ENCODE results near the gene CARD19.

CARD19 gene

DNA sequence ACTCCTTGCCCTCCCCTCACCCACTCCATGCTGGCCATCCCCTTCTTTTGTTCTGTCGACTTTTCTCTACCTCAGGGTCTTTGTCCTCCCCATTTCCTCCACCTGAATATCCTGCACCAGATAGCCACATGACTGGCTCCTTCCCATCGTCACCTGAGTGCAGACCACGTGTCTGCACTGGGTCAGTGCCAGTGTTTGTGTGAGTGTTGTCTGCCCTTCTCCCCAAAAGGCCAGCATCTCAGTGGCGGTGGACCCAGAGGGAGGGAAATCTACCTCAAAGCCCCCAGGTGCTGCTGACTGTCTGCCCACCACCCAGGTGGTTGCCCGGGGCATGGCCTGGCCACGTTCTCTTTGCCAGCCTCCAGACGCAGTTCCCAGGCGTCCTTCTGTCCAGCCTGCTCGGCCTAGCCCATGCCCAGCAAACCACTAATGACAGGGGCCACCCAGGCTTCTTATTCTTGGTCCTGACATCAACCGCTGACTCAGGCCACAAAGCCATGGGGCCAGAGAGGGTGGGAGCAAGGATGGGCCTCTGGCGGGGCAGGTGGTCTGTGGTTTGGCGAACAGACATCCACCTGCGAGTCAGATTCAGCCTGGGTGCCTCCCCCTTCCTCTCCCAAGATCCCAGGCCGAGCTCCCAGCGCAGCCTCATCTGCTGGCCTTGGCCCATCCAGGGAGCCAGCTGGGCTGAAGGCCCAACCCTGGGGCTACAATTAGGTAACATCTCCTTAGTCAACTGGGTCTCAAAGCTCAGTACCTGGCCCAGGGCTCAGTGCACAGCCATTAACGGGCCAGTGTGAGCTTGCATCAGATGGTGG, 43.6 kb downstream of the CARD19 start:
- Histone ChIP-seq H3K9me3 (ENCODE audit: control insufficient read depth, insufficient read depth, low read depth, low read length) (no peaks in the 10 kb centered on the region), H3K27ac (ENCODE audit: extremely low read depth, low read depth, low read length) (no peak overlapping the region), H3K36me3 (ENCODE audit: control insufficient read depth in 2 of 2, insufficient read depth in 1 of 2, low read length in 2 of 2) (no peaks in the 10 kb centered on the region), H3K4me3 (ENCODE audit: low read depth, low read length) (no peak overlapping the region), H3K4me1 (ENCODE audit: control insufficient read depth, insufficient read depth, low read length) (no peaks in the 10 kb centered on the region)
- POLR2A ChIA-PET, result no interaction called here
- TF ChIP-seq ZNF624 (tag by site-specific recombination; IDR thresholded peaks at IDR 0.05) (no peak), ZFP69B (tag by site-specific recombination; IDR thresholded peaks at IDR 0.05) (no peak), TRIM28 (IDR thresholded peaks at IDR 0.05; ENCODE audit: borderline replicate concordance, low read length) (no peak), ZNF529 (tag by site-specific recombination; IDR thresholded peaks at IDR 0.05; ENCODE audit: insufficient replicate concordance) (no peak), ZNF394 (tag by site-specific recombination; IDR thresholded peaks at IDR 0.05; ENCODE audit: borderline replicate concordance) (no peak), ZNF792 (tag by site-specific recombination; IDR thresholded peaks at IDR 0.05) (no peak), KLF16 (tag by site-specific recombination; IDR thresholded peaks at IDR 0.05) (no peak), ZNF404 (tag by site-specific recombination; IDR thresholded peaks at IDR 0.05) (no peak), KLF1 (tag by site-specific recombination; IDR thresholded peaks at IDR 0.05) (no peak)
- TF ChIP-seq, protein P1, sequence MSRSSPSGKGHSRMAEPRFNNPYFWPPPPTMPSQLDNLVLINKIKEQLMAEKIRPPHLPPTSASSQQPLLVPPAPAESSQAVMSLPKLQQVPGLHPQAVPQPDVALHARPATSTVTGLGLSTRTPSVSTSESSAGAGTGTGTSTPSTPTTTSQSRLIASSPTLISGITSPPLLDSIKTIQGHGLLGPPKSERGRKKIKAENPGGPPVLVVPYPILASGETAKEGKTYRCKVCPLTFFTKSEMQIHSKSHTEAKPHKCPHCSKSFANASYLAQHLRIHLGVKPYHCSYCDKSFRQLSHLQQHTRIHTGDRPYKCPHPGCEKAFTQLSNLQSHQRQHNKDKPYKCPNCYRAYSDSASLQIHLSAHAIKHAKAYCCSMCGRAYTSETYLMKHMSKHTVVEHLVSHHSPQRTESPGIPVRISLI (tag by site-specific recombination; IDR thresholded peaks at IDR 0.05), result no peak
- TF ChIP-seq, protein P2, sequence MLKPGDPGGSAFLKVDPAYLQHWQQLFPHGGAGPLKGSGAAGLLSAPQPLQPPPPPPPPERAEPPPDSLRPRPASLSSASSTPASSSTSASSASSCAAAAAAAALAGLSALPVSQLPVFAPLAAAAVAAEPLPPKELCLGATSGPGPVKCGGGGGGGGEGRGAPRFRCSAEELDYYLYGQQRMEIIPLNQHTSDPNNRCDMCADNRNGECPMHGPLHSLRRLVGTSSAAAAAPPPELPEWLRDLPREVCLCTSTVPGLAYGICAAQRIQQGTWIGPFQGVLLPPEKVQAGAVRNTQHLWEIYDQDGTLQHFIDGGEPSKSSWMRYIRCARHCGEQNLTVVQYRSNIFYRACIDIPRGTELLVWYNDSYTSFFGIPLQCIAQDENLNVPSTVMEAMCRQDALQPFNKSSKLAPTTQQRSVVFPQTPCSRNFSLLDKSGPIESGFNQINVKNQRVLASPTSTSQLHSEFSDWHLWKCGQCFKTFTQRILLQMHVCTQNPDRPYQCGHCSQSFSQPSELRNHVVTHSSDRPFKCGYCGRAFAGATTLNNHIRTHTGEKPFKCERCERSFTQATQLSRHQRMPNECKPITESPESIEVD (tag by site-specific recombination; IDR thresholded peaks at IDR 0.05), result no peak
- TF ChIP-seq, protein P3, sequence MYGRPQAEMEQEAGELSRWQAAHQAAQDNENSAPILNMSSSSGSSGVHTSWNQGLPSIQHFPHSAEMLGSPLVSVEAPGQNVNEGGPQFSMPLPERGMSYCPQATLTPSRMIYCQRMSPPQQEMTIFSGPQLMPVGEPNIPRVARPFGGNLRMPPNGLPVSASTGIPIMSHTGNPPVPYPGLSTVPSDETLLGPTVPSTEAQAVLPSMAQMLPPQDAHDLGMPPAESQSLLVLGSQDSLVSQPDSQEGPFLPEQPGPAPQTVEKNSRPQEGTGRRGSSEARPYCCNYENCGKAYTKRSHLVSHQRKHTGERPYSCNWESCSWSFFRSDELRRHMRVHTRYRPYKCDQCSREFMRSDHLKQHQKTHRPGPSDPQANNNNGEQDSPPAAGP (tag by site-specific recombination; IDR thresholded peaks at IDR 0.05), result no peak
- TF ChIP-seq, protein P4, sequence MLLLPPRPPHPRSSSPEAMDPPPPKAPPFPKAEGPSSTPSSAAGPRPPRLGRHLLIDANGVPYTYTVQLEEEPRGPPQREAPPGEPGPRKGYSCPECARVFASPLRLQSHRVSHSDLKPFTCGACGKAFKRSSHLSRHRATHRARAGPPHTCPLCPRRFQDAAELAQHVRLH (tag by site-specific recombination; IDR thresholded peaks at IDR 0.05), result no peak
- CTCF ChIA-PET, result interaction anchor here (0.6 to 5.9 kb wide), 4 partner anchors 14 to 651 kb away, joined by 3 to 30 read pairs (median 4); no protein-coding TSS in a partner anchor

DNA sequence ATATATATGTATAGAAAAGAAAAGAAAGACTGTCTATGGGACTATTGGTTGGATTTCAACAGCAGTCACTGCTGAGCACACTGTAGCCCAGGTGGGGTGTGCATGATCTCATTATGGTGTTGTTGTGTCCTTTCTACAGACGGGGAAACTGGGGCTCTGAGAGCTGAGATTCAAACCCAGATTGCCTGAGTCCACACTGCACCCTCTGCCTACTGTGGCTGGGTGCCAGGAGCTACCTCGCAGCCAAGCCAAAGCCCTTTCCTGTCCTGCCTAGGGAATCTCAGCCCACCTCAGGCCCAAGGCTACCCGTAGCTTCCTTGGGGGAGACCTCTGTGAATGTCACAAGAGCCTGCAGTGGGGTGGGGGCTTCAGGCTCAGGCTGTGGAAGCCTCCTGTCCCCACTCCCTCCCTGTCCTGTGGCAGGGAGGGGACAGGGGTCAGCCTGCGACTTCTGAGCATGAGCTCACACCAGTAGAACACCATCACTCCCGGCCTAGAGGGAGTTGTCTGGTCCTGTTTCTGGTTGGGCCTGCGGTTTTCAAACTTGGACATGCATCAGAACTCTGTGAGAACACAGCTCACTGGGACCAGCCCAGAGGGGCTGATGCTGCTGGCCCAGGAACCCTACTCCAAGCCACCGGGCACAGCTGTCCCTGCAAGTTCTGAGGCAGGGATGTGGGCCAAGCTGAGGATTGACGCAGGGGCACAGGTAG, 45.9 kb downstream of the CARD19 start:
- no peak overlapping the region for H3K27ac ChIP-seq (ENCODE audit: extremely low read depth, low read depth, low read length)
- POLR2A ChIA-PET, result interaction anchor here (1.0 to 1.4 kb wide), 2 partner anchors 8 to 22 kb away, joined by 3 read pairs; no protein-coding TSS in a partner anchor
- no peaks in the 10 kb centered on the region for H3K4me1 ChIP-seq (ENCODE audit: control insufficient read depth, insufficient read depth, low read length)
- CTCF ChIA-PET, result interaction anchor here (0.6 to 5.9 kb wide), 3 partner anchors 12 to 136 kb away, joined by 3 to 30 read pairs (median 5); no protein-coding TSS in a partner anchor
- no peaks in the 10 kb centered on the region for H3K9me3 ChIP-seq (ENCODE audit: control insufficient read depth, insufficient read depth, low read depth, low read length)
- no peak overlapping the region for H3K4me3 ChIP-seq (ENCODE audit: low read depth, low read length)
- no peaks in the 10 kb centered on the region for H3K36me3 ChIP-seq (ENCODE audit: control insufficient read depth in 2 of 2, insufficient read depth in 1 of 2, low read length in 2 of 2)
- TF ChIP-seq ZXDB (tag by site-specific recombination; IDR thresholded peaks at IDR 0.05), result no peak
- TF ChIP-seq ZNF121 (tag by site-specific recombination; IDR thresholded peaks at IDR 0.05), result no peak
- TF ChIP-seq, protein P5, sequence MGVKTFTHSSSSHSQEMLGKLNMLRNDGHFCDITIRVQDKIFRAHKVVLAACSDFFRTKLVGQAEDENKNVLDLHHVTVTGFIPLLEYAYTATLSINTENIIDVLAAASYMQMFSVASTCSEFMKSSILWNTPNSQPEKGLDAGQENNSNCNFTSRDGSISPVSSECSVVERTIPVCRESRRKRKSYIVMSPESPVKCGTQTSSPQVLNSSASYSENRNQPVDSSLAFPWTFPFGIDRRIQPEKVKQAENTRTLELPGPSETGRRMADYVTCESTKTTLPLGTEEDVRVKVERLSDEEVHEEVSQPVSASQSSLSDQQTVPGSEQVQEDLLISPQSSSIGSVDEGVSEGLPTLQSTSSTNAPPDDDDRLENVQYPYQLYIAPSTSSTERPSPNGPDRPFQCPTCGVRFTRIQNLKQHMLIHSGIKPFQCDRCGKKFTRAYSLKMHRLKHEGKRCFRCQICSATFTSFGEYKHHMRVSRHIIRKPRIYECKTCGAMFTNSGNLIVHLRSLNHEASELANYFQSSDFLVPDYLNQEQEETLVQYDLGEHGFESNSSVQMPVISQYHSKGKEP (tag by site-specific recombination; IDR thresholded peaks at IDR 0.05), result no peak
- no peak for TF ChIP-seq ZBTB17 (tag by site-specific recombination; IDR thresholded peaks at IDR 0.05)
- TF ChIP-seq, protein P6, sequence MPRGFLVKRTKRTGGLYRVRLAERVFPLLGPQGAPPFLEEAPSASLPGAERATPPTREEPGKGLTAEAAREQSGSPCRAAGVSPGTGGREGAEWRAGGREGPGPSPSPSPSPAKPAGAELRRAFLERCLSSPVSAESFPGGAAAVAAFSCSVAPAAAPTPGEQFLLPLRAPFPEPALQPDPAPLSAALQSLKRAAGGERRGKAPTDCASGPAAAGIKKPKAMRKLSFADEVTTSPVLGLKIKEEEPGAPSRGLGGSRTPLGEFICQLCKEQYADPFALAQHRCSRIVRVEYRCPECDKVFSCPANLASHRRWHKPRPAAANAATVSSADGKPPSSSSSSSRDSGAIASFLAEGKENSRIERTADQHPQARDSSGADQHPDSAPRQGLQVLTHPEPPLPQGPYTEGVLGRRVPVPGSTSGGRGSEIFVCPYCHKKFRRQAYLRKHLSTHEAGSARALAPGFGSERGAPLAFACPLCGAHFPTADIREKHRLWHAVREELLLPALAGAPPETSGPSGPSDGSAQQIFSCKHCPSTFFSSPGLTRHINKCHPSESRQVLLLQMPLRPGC (tag by site-specific recombination; IDR thresholded peaks at IDR 0.05), result no peak
- TF ChIP-seq ZNF600 (tag by site-specific recombination; IDR thresholded peaks at IDR 0.05), result no peak
- no peak for TF ChIP-seq ZNF24 (tag by site-specific recombination; IDR thresholded peaks at IDR 0.05)
- no peak for TF ChIP-seq ZNF548 (tag by site-specific recombination; IDR thresholded peaks at IDR 0.05)
- no peak for TF ChIP-seq ZNF785 (tag by site-specific recombination; IDR thresholded peaks at IDR 0.05)
- no peak for TF ChIP-seq ZNF677 (tag by site-specific recombination; IDR thresholded peaks at IDR 0.05)
- TF ChIP-seq ZNF423 (tag by site-specific recombination; IDR thresholded peaks at IDR 0.05), result no peak
- no peak for TF ChIP-seq ZSCAN30 (tag by site-specific recombination; IDR thresholded peaks at IDR 0.05)

All from HEK293 (cell line).